ENCODE measurements around the gene CBX7. TPM values are rescaled to one million over a fixed set of nuclear protein-coding genes. Genes with fewer than 3 reads are reported as not detected.
"Not testable (repeated sequence)": the region's sequence is repeated elsewhere in the genome, so short reads cannot be mapped to it uniquely, and the experiment has no call there.

The CBX7 gene
- total and polyA plus RNA-seq, 2 of the 8 experiments (the other 6 are each of a cell fraction or from before 2014, with no cell fraction given) = 6.9 to 8.7 TPM

DNA sequence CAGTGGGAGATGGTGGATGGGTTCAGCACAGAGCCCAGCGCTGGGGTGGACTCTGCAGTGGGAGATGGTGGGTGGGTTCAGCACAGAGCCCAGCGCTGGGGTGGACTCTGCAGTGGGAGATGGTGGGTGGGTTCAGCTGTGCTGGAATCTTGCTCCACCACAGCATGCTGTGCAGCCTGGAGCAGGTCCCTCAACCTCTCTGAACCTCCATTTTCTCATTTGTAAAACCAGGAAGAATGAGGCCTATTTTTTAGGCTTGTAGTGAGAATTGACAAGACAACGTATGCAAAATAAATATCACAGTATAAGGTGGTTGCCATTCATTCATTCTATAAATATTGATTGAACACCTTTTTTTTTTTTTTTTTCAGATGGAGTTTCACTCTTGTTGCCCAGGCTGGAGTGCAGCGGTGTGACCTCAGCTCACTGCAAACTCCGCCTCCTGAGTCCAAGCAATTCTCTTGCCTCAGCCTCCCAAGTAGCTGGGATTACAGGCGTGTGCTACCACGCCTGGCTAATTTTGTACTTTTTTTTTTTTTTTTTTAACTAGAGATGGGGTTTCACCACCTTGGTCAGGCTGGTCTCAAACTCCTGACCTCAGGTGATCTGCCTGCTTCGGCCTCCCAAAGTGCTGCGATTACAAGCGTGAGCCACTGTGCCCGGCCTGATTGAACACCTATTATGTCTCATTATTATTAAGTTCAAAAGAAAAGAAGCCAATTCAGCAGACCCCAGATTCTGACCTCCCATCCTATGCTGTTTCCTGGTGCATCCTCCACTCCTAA lies 20.0 kb upstream of the CBX7 start:
- H2BK120ac ChIP-seq (replicated peaks; ENCODE audit: low read depth, low read length); H3K14ac ChIP-seq (ENCODE audit: insufficient read length); H3K79me2 ChIP-seq (ENCODE audit: control insufficient read depth in 1 of 2, insufficient read depth in 2 of 2, low read length in 2 of 2); H3K27me3 ChIP-seq (replicated peaks in 1 of 4; ENCODE audit: control insufficient read depth in 3 of 4, extremely low read depth in 1 of 4, insufficient read depth in 3 of 4, low read length in 3 of 4); H3K23me2 ChIP-seq (ENCODE audit: low read depth, low read length); H3K56ac ChIP-seq (replicated peaks; ENCODE audit: insufficient read length, low read depth, low read length); H3K36me3 ChIP-seq (ENCODE audit: control insufficient read depth in 2 of 4, insufficient read depth in 4 of 4, low read length in 3 of 4); H3K9me3 ChIP-seq (ENCODE audit: insufficient read depth in 2 of 2, low read depth in 1 of 2, low read length in 1 of 2); H3K9ac ChIP-seq (replicated peaks in 1 of 4; ENCODE audit: extremely low read depth in 1 of 4, low read depth in 3 of 4, low read length in 3 of 4); DNase-seq (ENCODE audit: low read depth in 1 of 2, low spot score in 2 of 2); FAIRE-seq; H3K79me1 ChIP-seq (ENCODE audit: low read depth, low read length); H4K20me1 ChIP-seq (replicated peaks in 1 of 2; ENCODE audit: control insufficient read depth in 1 of 2, insufficient read depth in 2 of 2, low read length in 2 of 2); H3K4me2 ChIP-seq (ENCODE audit: insufficient read depth in 1 of 2, low read depth in 2 of 2, low read length in 2 of 2); H3K23ac ChIP-seq (ENCODE audit: insufficient read length); H3K27ac ChIP-seq (ENCODE audit: low read depth, low read length); H3K4me3 ChIP-seq (ENCODE audit: extremely low read depth in 1 of 4, insufficient read depth in 2 of 4, low read depth in 3 of 4, low read length in 4 of 4); H2AFZ ChIP-seq (ENCODE audit: low read length); H4K5ac ChIP-seq (ENCODE audit: insufficient read length, low read depth, low read length); H2BK15ac ChIP-seq (ENCODE audit: low read length): not testable (repeated sequence)
- Histone ChIP-seq H3K4me1 (replicated peaks in 1 of 4; ENCODE audit: control insufficient read depth in 3 of 4, insufficient read depth in 4 of 4, low read length in 3 of 4) (peaks cover 19 to 55% (median 47%) of the 10 kb centered on the region in 4 experiments), H2BK20ac (ENCODE audit: low read length) (peak overlapping the region; percentile 100; the same call in 1 of the 2 replicates), H3K18ac (ENCODE audit: extremely low read depth, low read length) (peak overlapping the region; percentile 95), H4K8ac (ENCODE audit: extremely low read depth, insufficient read depth, low read length) (peak overlapping the region; percentile 86; the same call in 1 of the 2 replicates), H2BK12ac (ENCODE audit: low read depth, low read length) (peak overlapping the region; percentile 100), H4K91ac (replicated peaks; ENCODE audit: insufficient read length, low read length) (peak overlapping the region; percentile 95), H2BK5ac (ENCODE audit: low read depth, low read length) (peak overlapping the region; percentile 98; the same call in 1 of the 2 replicates), H2AK5ac (ENCODE audit: low read depth, low read length) (peak overlapping the region; percentile 99), H3K4ac (replicated peaks; ENCODE audit: insufficient read length, low read depth, low read length) (peak overlapping the region; percentile 16)
- ChIA-PET CTCF (ENCODE audit: partially characterized antibody) (interaction anchor here (0.6 to 6.1 kb wide), 18 partner anchors 10 to 553 kb away, joined by 3 to 80 read pairs (median 10); no protein-coding TSS in a partner anchor), POLR2A (ENCODE audit: partially characterized antibody) (interaction anchor here (0.6 to 11.8 kb wide), 9 partner anchors 31 to 143 kb away, joined by 3 to 313 read pairs (median 4); partner anchors contain the start of gene RPL3)
- WGBS, 2 experiments (ENCODE audit: extremely low coverage in 1 of 2, insufficient coverage in 1 of 2, insufficient read length in 1 of 2, insufficient replicate concordance in 2 of 2, low coverage in 1 of 2, low lambda C conversion rate in 2 of 2, missing lambda C conversion rate in 1 of 2) = 85% methylated on average over 10 of the region's 11 CpGs; no CpG with 5 or more reads in 1 of the 2 experiments
- peak; percentile 61; the same call in 1 of the 2 replicates for TF ChIP-seq KDM1A (IDR thresholded peaks at IDR 0.05; ENCODE audit: borderline replicate concordance, low read length)
